HepG2 (cell line): ENCODE measurements around the gene REEP3.

Source experiments
- BCLAF1 ChIP-seq: fragments of 450-650 bp; IDR thresholded peaks from 2 replicates; pipeline ENCODE4 v1.6.1; 2017; ENCODE audit warnings: mild to moderate bottlenecking
- CTCF ChIP-seq: sonication (generic); formaldehyde crosslinking; IDR thresholded peaks from 2 replicates; pipeline ENCODE4 v1.5.0; 2020; ENCODE audit warnings: mild to moderate bottlenecking, missing genetic modification reagents, moderate library complexity
- EHMT2 ChIP-seq: fragments of 200-600 bp; sonication (generic); IDR thresholded peaks from 2 replicates; pipeline ENCODE4 v1.7.0; 2017; ENCODE audit warnings: antibody characterized with exemption, low read depth, low read length, borderline replicate concordance
- EZH2 ChIP-seq: conservative IDR thresholded peaks from 2 replicates; pipeline ENCODE4 v1.6.1; 2012; ENCODE audit warnings: mild to moderate bottlenecking, low read depth, low read length, moderate library complexity
- GTF2F1 ChIP-seq: fragments of 150-350 bp; IDR thresholded peaks from 2 replicates; pipeline ENCODE4 v1.6.1; 2014; ENCODE audit warnings: low read length
- POLR2A ChIP-seq, 2 experiments: IDR thresholded peaks; 2 replicates each; pipeline ENCODE4 v1.6.1; 2011; ENCODE audit warnings: low read depth in 2 of 2, low read length in 2 of 2, mild to moderate bottlenecking in 1 of 2, moderate library complexity in 1 of 2; ENCODE audit not compliant: insufficient read depth in 1 of 2
- REST ChIP-seq, 2 experiments: IDR thresholded peaks; 2 replicates each; pipeline ENCODE4 v1.6.1; 2011 to 2012; ENCODE audit warnings: low read length in 2 of 2, borderline replicate concordance in 1 of 2, low read depth in 1 of 2, mild to moderate bottlenecking in 1 of 2, moderate library complexity in 1 of 2
- TOE1 ChIP-seq: sonication (generic); formaldehyde crosslinking; IDR thresholded peaks from 2 replicates; pipeline ENCODE4 v1.4.0; 2020; ENCODE audit warnings: mild to moderate bottlenecking, missing genetic modification reagents
- ZBTB49 ChIP-seq: sonication (generic); formaldehyde crosslinking; IDR thresholded peaks from 2 replicates; pipeline ENCODE4 v1.4.0; 2020; ENCODE audit warnings: missing genetic modification reagents, borderline replicate concordance
- ZFP37 ChIP-seq: sonication (generic); formaldehyde crosslinking; IDR thresholded peaks from 2 replicates; pipeline ENCODE4 v1.4.0; 2020; ENCODE audit warnings: missing genetic modification reagents, borderline replicate concordance
- ZNF274 ChIP-seq: sonication (generic); formaldehyde crosslinking; IDR thresholded peaks from 2 replicates; pipeline ENCODE4 v1.5.1; 2020; ENCODE audit warnings: mild to moderate bottlenecking, missing genetic modification reagents
- ZNF629 ChIP-seq: sonication (generic); formaldehyde crosslinking; conservative IDR thresholded peaks from 2 replicates; pipeline ENCODE4 v1.5.0; 2020; ENCODE audit warnings: missing genetic modification reagents

- no peak for TF ChIP-seq BCLAF1
- no peak for TF ChIP-seq GTF2F1
- no peak for TF ChIP-seq CTCF (CRISPR knock-in tag)
- no peak for TF ChIP-seq TOE1 (CRISPR knock-in tag)
- TF ChIP-seq EHMT2 = no peak
- TF ChIP-seq ZNF629 (CRISPR knock-in tag) = no peak
- no peak for TF ChIP-seq ZBTB49
- no peak for TF ChIP-seq EZH2
- TF ChIP-seq ZFP37 = no peak
- TF ChIP-seq POLR2A (IDR thresholded peaks at IDR 0.05; ENCODE audit: insufficient read depth in 1 of 2, low read depth in 2 of 2, low read length in 2 of 2) = no peak
- TF ChIP-seq ZNF274 (CRISPR knock-in tag) = no peak
- no peak for TF ChIP-seq REST (IDR thresholded peaks at IDR 0.05; ENCODE audit: borderline replicate concordance in 1 of 2, low read depth in 1 of 2, low read length in 2 of 2)
Observed at GRCh38 chr10:63515002-63515763, 6.0 kb upstream of the REEP3 start.
